HG03039 (cell line): ENCODE results near the gene LY6G5C.
"Not testable (repeated sequence)": the region's sequence is repeated elsewhere in the genome, so short reads cannot be mapped to it uniquely, and the experiment has no call there.

Experiments used
- ATAC-seq: cut with Tn5 transposase; IDR thresholded peaks from one replicate; pipeline ENCODE4 v1.9.1; 2021; ENCODE audit warnings: mild to moderate bottlenecking, moderate library complexity; ENCODE audit not compliant: unreplicated experiment

The LY6G5C gene

DNA sequence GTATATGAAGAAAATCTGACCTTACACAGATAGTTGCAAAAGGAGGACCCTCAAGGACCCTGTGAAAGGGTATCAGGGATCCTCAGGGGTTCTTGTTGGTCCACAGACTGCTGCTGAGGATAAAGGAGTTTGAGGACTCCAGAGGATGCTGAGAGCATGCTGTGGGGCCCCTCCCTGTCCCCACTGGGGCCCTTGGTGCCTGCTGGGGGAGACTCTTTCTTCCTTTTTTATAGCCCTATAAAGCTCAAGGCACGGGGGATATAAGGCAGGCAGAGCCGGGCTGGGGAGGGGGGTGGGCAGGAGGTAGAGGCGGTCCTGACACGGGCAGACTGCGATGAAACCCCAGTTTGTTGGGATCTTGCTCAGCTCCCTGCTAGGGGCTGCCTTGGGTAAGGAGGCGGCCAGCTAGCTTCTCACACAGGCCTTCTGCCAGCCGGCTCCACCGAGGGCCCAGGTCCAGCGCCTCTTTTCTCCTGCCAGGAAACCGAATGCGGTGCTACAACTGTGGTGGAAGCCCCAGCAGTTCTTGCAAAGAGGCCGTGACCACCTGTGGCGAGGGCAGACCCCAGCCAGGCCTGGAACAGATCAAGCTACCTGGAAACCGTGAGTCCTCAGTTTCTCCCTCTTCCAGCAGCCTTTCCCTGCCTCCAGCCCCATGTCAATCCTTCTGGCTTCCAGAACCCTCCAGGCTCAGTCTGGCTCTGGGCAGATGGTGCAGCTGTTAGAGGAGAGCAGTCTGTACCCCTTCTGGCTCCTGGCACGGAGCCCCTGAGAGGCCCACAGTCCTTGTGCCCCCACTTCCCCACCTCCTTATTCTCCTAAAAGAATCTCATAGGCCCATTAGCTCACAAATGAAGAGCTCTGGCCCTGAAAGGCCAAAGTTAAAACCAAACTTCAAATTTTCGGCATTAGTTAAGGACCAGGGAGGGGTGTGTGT, 34.4 kb upstream of the LY6G5C start, which contains the start of gene LY6G6D:
Gene LY6G6D, plus strand, starts transcription at position 327 of the 937 bp plus-strand sequence. Its CDS starts 8 bp downstream, at position 335.
- ATAC-seq = no peak

DNA sequence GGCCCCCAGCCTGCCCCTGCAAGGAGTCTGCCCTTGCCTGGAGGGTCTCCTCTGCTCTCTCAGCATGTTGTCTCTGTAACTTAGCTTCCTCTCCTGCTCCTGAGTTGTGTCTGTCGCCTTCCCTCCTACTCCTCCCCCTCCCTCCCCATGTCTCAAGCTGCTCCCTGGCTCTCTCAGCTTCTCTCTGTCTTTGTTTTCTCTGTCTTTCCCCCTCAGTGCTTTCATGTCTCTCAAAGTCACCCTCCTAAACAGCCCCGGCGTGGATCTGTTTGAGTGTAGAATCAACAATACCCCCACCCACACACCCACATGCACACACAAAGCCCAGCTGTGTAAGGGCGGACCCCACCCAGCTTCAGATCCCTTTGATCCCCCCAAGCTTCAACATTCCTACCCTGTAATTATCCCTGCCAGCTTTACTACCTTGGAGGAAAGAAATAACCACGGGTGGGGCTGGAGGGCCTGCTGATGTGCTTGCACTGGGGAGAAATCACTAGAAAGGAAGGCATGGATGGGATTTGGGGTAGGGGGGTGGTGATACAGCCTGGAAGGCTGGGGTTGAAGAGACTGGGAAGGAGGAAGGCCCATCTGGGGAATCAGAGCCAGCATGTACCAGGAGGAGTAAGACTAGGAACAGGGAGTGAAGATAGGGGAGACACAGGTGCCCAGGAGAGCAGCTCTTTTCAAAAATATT, 33.3 kb upstream of the LY6G5C start:
- ATAC-seq = no peak

DNA sequence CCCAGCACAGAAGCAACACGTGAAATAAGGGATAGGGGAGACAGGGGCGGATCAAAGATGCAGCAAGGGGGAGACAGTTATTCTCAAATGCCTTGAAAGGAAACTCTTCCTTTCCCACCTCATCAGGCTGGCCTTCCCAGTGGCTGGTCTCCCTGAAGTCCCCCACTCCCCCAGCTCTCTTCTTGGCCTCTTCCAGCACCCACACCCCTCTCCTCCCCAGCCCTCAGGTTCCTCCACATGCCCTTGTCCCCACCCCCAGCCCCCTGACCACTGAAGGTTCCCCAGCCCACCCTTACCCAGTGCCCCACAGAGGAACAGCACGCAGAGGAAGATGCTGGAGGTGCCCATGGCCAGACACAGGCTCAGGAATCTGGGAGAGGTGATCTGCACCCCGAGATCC, 32.6 kb upstream of the LY6G5C start:
- no peak for ATAC-seq

DNA sequence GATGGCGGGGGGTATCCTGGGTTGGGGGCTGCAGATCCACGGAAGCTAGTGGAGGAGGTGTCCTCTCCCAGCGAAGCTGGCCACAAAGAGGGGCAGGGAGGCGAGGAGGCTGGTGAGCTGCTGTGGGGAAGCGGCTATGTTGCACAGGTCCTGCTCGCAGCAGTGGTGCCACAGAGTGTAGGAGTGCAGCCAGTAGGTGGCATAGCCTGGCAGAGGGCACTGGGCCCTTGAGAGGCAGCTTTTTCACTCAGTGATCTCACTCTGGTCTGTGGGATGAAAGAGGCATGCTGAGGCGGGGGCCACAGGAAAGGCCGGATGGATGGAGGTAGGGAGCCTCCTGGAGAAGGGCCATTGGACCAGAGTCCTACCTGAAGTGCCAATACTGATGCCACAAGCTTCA, 31.4 kb upstream of the LY6G5C start:
- no peak for ATAC-seq

DNA sequence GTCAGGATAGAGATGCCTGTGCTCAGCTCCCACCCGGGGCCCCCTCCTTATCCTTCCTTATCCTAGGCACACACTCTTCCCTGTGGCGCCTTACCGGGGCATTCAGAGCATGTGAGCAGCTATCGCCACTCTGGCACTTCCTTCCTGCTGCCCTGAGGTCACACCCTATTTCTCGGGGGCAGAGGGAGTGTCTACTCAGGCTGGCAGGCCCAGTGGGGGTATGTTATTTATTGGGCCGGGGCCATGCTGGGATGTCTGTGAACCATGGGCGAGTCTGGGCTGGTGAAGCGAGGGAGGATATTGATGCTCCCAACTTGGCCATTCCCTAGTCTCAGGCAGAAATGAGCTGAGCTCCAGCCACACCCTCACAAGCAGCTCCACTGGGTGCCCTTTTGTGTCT, 30.4 kb upstream of the LY6G5C start:
- ATAC-seq = no peak

DNA sequence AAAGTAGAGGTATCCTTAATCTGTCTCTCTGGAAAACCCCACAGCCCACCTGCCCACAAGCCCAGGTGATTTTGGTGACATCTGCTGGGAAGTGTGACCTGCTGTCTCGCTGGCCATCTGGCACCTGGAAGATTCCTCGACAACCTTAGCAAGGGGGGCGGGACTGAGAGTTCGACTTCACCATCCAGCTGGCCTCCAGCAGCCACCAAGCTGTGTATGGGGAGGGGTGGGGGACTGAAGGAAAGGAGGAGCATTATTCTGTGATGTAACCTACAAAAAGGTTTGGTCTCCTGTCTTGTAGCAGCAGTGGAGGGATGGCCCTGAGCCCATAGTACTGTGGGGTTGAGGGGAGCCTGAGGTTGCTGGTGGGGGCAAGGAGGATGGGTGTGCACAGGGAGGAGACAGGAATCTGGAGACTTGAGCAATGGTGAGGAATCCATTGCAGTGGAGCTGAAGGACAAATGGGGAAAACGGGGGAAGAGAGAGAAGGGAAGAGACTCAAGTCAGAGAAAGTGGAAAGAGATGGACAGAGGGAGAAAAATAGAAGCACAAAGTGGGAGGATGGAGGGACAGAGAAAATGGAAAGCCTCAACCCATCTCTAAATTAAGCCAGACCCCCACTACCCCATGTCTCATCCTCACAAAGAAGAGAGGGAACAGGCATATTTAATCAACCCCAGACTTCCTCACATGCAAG, 29.8 kb upstream of the LY6G5C start:
- ATAC-seq = no peak

DNA sequence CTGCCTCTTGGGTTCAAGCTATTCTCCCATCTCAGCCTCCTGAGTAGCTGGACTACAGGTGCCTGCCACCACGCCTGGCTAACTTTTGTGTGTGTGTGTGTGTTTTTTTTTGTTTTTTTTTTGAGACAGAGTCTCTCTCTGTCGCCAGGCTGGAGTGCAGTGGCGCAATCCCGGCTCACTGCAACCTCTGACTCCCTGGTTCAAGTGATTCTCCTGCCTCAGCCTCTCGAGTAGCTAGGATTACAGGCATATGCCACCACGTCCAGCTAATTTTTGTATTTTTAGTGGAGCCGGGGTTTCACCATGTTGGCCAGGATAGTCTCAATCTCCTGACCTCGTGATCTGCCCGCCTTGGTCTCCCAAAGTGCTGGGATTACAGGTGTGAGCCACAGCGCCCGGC, 28.3 kb upstream of the LY6G5C start:
- not testable (repeated sequence) for ATAC-seq

DNA sequence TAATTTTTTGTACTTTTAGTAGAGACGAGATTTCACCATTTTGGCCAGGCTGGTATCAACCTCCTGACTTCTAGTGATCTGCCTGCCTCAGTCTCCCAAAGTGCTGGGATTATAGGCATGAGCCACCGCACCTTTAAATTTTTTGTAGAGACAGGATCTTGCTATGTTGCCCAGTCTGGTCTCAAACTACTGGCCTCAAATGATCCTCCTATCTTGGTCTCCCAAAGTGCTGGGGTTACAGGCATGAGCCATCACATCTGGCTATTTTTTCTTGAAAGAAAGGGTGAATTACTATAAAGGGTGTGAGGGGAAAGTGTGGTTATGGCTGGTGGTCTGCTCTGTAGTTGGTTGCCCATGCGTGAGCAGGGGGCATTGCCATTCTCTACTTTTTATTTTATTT, 27.4 kb upstream of the LY6G5C start:
- ATAC-seq = no peak

DNA sequence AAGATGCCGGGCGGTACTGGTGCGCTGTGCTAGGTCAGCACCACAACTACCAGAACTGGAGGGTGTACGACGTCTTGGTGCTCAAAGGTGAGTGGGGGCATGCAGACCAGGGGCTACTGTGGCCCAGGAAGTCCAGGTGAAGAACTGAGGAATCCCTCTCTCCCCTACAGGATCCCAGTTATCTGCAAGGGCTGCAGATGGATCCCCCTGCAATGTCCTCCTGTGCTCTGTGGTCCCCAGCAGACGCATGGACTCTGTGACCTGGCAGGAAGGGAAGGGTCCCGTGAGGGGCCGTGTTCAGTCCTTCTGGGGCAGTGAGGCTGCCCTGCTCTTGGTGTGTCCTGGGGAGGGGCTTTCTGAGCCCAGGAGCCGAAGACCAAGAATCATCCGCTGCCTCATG, 26.8 kb upstream of the LY6G5C start:
- ATAC-seq = no peak

DNA sequence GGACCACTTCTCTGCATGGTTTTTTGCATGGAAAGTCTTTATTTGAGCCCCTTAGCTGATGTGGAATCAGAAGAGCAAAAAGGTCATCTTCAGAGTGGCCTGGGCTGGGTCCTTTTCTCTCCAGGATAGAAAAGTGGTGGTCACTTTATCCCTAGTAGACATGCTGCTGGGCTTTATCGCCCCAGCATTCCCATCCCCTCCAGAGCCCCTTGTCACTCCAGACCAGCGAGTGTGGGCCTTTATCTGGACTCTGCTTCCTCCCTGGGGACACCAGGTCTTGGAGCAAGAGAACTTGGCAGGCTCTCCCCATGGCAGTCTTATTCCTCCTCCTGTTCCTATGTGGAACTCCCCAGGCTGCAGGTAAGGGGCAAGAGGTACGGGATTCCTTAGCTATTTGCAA, 25.7 kb upstream of the LY6G5C start, which contains the start of gene LY6G6F:
Gene LY6G6F, plus strand, starts transcription at position 268 of the 400 bp plus-strand sequence. Its CDS starts 41 bp downstream, at position 309.
- ATAC-seq = no peak

DNA sequence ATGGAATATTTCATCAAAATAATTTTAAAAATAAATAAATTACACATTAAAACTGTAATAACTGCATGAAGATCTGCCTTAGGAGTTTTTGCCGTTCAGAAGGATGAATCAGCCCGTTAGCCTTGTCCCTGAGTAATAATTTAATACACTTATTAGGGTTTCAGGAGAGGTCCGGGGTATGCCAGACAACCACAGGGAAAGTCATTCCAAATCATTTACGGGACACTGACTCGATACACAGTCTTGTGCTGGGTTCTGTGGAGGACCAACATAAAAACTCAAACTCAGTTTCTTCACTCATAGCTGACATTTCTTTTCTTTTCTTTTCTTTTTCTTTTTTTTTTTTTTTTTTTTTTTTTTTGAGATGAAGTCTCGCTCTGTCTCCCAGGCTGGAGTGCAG, 25.1 kb upstream of the LY6G5C start:
- ATAC-seq = no peak

DNA sequence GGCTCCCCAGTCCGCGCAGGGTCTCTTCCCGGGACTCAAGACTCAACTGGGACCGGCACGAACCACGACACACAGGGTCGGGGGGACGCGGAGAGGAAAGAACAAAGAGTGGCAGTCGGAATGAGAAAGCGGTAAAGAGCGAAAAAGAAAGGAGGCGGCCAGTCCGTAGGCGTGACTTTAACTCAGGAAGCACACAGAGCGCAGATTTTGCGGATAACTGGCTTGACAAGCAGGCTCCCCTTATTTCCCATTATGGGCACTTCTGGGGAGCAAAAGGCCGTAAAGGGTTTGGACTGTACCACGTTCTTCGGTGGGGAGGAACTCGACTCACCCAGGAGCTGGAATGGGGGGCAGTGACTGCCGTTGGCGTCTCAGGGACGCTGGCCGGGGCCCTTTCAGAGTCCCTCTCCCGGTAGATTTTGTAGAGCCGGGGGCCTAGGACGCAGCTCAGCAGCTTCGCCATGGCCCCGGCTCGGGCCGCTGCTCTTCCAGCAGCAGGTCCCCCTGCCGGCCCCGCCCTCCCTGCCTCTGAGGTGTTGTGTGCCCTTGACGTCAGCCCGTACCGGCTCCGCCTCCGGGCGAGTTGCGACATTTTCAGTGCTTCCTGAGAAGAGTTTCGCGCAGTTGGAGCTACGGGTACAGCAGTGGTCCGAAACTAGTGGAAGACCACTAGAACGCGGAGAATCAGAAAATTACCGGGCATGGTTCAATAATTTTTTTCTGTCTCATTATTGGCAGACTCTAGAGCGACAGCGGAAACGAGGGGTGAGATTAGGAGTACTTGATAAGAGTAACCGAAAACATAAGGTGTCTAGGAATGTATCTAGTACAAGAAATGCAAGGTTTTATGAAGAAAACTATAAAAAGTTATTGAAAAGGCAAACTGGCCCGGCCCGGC, 22.2 kb upstream of the LY6G5C start, which contains the start of gene ABHD16A:
Gene ABHD16A, minus strand, starts transcription at position 506 of the 898 bp plus-strand sequence. Its CDS starts 43 bp downstream, at position 463.
- ATAC-seq = peak; percentile 86

DNA sequence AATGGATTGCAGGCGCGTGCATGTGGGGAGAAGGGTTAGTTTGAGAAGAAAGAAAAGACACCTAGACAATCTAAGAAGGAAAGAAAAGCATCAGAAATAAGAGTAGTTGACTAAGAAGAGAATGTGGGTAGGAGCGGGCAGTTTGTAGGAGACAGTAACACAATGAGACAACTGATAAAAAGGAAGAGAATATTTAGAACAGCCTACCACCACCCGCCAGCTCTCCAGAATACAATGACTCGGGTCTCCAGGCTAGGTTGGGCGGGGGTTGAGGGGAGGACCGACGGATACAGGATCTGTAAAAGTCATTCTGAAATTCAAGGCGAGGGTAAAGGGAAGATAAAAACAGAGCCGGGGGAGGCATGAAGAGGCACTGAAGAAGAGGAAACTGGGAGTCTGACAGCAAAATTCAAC, 21.5 kb upstream of the LY6G5C start:
- no peak for ATAC-seq

DNA sequence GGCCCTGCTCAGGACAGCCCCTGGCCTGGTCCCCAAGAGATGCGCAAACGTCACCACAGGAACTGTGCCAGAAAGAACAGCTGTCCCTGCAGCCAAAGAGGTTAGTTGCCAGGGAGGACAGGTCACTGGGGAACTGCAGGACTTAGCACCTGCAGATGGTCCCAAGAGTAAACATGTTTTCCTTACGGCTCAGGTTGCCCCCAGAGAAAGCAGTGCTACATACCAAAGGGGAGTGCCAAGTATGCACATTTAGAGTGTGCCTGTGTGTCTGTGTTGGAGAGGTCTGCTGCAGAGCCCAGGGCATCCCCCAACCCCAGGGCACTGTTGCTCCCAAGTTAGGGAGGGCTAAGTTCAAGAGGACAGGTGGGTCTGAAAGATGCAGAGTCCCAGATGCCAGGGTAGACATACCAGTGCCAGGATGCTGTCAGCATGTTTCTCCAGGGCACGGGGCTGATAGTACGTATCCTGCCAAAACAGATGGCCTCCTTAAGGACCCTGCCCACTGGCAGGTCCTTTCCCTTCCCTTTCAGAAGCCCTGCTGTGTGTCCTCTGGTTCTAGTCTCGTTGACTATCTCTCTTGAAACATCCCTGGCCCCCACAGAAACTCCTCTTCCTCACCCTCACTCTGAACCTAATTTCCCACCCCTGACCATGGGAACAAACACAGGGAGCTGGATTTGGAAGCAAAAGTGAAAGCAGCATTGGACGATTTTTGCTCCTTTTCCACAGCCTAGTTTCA, 21.0 kb upstream of the LY6G5C start:
- ATAC-seq = no peak

DNA sequence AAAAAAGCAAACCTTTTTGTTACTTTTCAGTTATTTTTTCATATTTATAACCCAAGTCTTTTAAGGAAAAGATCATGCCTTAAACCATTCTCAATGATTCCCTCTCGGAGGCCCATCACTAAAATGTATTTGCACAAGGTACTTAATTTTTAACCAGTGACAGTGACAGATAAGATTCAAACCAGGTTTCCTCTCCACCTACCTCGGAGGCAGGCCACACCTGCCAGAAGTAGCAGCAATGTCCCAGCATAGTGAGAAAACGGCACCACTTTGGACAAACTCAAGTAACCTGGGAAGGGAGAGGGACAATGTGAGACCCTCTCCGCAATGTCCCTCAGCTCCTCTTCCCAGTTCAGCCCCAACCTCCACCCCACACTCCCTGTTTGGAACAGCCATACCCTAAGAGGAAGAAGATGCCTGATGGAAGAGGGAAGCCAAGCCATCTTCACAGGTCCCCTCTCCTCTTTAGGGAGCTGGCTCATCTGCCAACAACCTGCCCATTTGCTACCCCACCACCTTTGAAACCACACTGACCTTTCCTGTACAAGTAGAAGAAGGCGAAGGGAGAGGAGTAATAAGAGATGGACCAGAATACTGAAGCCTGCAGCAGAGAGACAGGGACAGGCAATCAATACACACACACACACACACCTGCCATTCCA, 20.0 kb upstream of the LY6G5C start:
- ATAC-seq = no peak

DNA sequence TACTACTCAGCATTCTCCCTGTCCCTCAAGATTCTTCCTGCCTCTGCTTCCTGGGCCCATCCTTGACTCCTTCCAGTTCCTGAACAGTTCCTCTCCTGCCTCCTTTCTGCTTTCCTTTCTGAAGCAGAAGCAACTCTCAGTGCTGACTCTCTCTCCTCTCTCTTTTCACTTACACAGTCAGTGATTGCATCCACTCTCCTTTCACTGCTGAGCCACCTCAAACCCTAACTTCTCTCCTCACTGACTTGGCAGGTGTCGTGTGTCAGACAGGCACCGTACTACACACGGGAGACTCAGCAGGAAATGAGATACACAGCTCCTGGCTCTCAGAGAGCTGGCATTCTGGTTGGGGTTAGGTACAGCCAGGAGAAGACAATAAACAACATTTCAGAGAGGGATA, 16.7 kb upstream of the LY6G5C start:
- ATAC-seq = no peak

DNA sequence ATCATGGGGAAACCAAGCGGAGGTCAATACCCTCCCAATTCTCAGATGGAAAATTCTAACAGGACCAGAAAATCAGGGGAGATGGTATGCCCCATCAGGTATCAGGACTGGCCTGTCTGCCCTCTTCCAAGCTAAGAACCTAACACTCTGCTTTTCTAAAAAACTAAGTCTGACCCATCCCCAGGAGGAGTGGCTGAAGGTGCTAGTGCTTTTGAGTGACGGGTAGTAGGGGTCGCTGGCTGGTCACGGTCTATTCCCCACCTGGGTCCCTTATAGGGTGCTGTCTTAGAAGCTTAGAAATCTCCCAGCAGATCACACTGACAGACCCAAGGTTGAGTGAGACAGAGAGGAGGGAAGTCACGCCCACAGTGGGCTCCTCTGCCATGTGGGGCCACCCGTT, 12.7 kb upstream of the LY6G5C start:
- ATAC-seq = no peak

DNA sequence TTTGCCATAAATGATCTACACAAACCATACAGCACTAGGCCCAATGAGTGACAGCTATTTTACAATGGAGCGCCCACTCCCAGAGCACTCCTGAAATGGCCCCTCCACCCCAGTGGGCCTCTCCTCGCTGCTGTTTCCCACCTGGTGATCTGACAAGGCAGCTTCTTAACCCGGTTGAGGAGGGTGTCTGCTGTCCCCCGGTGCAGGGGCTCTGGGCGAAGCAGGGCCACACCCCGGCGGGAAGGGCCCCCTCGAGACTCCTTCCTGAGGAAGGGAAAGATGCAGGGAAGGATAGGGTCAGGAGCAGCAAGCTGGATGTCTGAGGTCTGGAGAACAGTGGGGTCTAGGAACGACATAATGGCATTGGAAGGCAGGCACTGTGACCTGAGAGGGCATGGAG, 12.0 kb upstream of the LY6G5C start:
- ATAC-seq = no peak

DNA sequence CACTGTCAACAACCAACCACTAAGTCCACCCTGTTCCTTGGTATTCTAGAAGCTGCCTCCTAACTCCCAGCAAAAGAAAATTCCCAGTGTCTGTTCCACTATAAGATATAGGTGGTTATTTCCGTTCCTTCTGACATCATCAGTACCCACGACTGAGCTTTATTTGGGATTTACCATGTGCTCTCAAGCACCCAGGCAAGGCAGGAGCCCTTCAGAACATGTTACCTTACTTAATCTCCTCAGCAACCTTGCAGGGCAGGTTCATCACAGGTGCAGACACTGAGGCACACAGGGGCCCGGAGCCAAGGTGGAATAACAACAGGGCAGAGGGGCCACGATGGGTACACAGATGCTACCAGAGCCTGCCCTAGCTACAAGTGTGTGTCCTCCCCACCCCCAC, 11.5 kb upstream of the LY6G5C start:
- ATAC-seq = no peak
